Activated CD4-positive, alpha-beta T cell treated with anti-CD3 and anti-CD28 coated beads, Interleukin-2, amount 50 U/mL, for 16 hours (primary cell): ENCODE data around the gene PPP2R2D.
"Not testable (repeated sequence)": the region's sequence is repeated elsewhere in the genome, so short reads cannot be mapped to it uniquely, and the experiment has no call there.

Experiments
- DNase-seq: peaks from one replicate; pipeline ENCODE4 v3.0.0-alpha.2; 2020

PPP2R2D gene

DNA sequence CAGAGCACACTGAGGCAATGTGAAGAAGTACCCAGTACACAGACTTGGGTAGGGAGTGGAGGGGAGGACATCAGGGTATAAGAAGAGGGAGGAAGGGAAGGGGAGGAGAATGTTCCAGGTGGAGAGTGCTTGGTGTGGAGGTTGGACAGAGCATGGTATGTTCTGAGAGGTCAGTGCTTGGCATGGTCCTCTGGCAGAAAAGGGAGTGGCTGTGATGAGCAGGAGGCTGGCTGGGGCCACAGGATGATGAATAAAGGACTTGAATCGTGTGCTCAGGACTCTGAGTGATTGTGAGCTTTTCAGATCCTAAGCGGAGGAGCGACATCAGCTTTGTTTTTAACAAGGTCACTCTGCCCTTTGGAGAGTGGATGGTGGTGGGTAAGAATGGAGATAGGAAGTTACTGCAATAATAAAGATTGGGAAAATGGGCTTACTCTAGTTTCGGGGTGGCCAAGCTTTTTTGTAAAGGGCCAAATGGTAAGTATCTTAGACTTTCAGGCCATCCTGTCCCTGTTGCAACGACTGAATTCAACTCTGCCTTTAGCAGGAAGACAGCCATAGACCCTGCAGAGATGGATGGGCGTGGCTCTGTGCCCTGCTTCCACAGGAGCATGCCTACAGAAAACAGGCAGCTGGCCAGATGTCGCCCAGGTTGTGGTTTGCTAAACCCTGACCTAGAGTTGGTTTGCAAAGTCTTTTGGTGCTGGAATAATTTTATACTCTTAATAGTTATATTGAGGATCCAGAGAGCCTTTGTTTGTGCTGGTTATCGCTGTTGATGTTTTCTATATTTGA is 8.4 kb downstream of the PPP2R2D start:
- no peak for DNase-seq

GRCh38 chr10:131909929-131910328 is 9.1 kb downstream of the PPP2R2D start:
- no peak for DNase-seq

GRCh38 chr10:131910663-131911314 is 10.0 kb downstream of the PPP2R2D start:
- no peak for DNase-seq

GRCh38 chr10:131911451-131911850 is 10.6 kb downstream of the PPP2R2D start:
- no peak for DNase-seq

DNA sequence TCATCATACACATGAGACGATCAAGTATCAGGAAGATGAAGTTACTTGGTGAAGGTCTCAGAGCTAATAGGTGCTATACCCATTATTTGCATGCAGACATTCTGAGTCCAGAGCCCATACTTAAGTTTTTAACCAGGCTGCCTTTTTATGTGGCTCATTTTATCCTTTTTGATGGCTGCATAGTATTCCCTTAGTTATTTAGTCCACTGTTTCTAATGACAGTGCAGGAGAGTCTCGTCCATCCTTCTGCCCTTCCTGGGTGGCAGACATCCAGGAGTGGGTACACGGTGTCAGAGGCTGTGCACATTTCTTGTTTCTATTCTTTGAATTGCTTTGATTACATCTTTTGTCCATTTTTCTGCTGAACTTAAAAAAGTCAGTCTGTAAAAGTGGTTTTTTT is 11.8 kb downstream of the PPP2R2D start:
- DNase-seq = no peak

DNA sequence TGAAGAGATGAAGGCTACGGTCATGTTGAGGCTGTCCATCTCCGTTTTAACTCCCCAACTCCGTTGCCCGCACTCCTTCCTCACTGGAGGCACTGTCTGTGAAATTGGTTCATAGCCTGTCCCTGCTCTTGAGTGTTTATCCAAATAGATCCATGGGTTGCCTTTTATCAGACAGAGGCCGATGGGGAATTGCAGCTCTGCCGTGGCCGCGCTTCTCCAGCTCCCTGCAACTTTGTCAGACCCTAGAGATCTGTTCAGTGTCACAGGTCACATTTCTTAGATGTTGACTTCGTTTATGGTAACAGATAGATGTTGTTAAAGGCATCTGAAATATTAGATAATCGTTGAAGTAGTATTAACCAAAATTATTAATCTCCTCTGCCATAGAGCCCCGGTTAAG is 14.7 kb downstream of the PPP2R2D start:
- DNase-seq = no peak

- DNase-seq = no peak
Measured at GRCh38 chr10:131915990-131916766, 15.4 kb downstream of the PPP2R2D start.

GRCh38 chr10:131916767-131917160 is 16.0 kb downstream of the PPP2R2D start:
- DNase-seq = not testable (repeated sequence)

DNA sequence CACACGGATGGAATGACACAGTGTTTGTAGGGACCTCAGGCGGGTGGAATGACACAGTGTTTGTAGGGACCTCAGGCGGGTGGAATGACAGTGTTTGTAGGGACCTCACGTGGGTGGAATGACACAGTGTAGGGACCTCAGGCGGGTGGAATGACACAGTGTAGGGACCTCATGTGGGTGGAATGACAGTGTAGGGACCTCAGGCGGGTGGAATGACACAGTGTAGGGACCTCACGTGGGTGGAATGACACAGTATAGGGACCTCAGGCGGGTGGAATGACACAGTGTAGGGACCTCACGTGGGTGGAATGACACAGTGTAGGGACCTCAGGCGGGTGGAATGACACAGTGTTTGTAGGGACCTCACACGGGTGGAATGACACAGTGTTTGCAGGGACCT is 16.7 kb downstream of the PPP2R2D start:
- DNase-seq = not testable (repeated sequence)

GRCh38 chr10:131919461-131919860 is 18.7 kb downstream of the PPP2R2D start:
- not testable (repeated sequence) for DNase-seq

- no peak for DNase-seq
Measured at GRCh38 chr10:131920151-131920550, 19.3 kb downstream of the PPP2R2D start.

DNA sequence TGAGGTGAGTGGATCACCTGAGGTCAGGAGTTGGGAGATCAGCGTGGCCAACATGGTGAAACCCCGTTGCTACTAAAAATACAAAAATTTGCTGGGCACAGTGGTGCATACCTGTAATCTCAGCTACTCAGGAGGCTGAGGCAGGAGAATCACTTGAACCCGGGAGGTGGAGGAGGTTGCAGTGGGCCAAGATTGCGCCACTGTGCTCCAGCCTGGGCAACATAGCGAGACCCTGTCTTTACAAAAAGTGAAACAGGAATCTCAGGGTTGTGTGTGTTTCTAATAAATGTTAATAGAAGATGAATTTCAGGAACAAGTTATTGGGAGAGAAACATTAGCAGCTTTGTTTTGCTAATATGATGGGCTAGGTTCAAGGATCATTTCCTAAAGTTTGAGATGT is 19.9 kb downstream of the PPP2R2D start:
- DNase-seq = no peak

GRCh38 chr10:131921184-131921583 is 20.4 kb downstream of the PPP2R2D start:
- DNase-seq = no peak

DNA sequence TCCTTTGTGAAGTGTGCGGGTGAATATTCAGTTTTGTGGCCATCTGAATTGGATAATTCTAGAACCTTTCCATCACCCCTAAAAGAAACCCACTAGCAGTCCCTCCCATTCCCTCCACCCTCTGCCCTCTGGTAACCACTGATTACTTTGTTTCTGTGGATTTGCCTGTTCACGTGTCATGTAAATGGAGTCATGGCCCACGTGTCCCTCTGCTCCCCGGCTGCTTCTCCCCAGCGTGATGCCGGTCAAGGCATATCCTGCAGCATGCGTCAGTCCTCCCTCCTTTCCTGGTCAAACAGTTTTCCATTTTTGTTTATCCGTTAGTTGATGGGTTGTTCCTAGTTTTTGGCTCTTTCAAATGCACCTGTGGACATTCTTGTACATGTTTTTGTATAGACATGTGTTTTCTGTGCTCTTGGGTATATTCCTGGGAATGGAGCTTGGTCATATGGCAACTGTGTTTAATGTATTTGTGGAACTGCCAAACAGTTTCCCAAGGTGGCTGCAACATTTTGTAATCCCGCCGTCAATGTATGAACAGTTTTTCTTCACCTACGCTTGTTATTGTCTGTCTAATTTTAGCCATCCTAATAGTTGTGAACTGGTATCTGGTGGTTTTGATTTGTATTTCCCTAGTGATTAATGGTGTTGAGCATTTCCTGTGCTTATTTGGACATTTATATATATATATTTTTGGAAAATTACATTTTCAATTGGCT is 22.4 kb downstream of the PPP2R2D start:
- DNase-seq = no peak

GRCh38 chr10:131925011-131925649 is 24.3 kb downstream of the PPP2R2D start:
- no peak for DNase-seq

DNA sequence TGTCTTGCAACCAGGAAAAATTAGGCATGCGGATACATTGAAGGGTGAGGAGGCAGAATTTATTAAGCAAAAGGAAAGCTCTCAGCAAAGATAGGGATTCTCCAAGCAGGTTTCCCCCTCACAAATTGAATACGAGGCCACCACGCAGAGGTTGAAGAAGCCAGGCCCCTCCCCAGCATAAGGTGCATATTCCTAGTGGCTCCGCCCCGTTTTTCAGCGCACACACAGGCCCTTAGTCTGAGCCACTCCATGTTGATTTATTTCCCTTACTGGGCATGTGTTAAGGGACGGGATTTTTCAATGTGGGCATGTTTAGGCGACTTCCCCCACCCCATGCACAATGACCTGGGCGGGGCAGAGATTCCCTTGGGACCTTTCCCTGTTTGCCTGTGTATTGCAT is 24.9 kb downstream of the PPP2R2D start:
- no peak for DNase-seq

- DNase-seq = no peak
Measured at GRCh38 chr10:131926253-131926652, 25.4 kb downstream of the PPP2R2D start.

GRCh38 chr10:131926743-131927595 is 26.2 kb downstream of the PPP2R2D start:
- DNase-seq = no peak

DNA sequence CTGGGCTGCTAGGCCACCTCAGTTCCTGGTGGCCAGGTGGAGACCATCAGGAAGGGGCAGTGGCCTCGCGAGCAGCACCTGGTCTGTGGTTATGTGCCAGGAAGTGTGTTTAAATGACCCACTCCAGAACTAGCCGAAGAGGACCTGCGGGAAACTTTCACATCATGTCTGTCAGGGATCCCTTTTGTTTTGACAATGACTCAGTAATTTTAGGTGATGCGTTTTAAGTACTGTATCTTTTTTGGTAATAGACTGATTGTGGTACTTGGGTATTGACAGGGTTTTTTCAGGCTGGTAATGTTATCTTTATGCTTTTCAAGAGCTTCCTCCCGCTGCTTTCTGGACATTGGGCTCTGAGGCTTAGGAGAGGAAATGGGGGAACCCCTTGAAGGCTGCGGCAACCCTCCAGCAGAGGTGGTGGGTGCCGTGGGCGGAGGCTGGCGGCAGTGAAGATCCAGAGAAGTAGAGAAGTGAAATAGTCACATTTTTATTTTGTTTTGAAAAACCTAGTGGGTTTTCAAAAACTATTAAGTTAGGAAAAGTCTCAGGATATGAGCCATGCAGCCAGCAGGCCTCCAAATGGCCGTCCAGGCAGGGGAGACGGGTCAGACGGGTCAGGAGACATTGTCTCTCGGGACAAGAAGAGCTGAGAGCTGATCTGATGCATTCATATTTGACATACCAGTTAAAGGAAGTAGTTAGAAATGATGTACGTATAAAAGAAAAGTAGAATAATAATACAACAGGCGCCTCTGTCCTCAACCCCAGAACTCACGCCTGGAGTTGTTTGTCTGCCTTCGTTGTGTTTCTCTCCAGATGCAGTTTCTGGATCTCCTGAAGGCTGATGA is 27.7 kb downstream of the PPP2R2D start:
- peak; percentile 56 for DNase-seq

DNA sequence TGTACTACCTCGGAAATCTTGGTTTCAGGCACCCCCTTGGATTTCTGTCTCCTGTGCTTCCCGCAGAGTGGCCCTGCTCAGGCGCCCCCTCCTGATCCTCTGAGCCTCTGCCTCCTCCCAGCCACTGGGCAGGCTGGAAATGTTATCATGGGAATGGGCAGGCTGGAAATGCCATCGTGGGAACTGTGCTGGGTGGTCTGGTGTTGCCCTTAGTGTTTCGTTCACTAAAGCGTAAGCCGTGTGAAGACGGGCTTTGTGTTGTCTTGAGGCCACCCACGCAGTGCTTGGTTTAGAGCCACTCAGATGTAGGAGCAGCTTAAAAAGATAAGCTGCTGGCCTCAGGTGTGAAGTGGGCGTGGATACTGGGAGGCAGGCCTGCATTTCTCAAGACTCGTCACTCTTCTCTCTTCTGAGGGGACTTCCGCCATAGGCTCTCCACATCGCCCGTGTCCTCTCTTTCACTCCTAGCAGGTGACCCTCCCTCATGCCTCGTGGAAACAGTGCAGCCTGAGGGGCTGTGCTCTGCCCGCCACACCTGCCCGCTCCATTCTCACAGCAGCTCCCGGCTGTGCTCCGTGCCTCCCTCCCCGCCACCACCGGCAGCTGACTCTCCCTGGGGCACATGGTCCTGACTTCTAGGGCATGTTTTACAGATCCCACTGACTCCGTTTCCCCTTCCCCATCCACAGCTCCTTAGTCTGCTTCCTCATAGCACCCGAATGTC is 28.5 kb downstream of the PPP2R2D start:
- no peak for DNase-seq
